Liver (tissue), 3 donors: ENCODE data around the gene YIPF3.

Experiments used
- GABPA ChIP-seq, 2 donors: IDR thresholded peaks in 1 of 2; conservative IDR thresholded peaks in 1 of 2; 2 replicates each; pipeline ENCODE4 v1.6.1; 2016; ENCODE audit warnings: antibody characterized with exemption in 2 of 2, mild to moderate bottlenecking in 1 of 2, moderate library complexity in 1 of 2
- JUND ChIP-seq, 2 donors: IDR thresholded peaks; 2 replicates each; pipeline ENCODE4 v1.6.1; 2016; ENCODE audit warnings: antibody characterized with exemption in 2 of 2
- RAD21 ChIP-seq, 2 donors: IDR thresholded peaks; 2 replicates each; pipeline ENCODE4 v1.6.1; 2016; ENCODE audit warnings: antibody characterized with exemption in 2 of 2, mild to moderate bottlenecking in 2 of 2
- TF ChIP-seq, protein P1 (sequence below): fragments of 150-350 bp; IDR thresholded peaks from 2 replicates; pipeline ENCODE4 v1.5.1; 2017; ENCODE audit warnings: improper control_type of control experiment, low read depth, low read length; ENCODE audit not compliant: missing input control
- donor health status: healthy.
- donor health status: healthy.

DNA sequence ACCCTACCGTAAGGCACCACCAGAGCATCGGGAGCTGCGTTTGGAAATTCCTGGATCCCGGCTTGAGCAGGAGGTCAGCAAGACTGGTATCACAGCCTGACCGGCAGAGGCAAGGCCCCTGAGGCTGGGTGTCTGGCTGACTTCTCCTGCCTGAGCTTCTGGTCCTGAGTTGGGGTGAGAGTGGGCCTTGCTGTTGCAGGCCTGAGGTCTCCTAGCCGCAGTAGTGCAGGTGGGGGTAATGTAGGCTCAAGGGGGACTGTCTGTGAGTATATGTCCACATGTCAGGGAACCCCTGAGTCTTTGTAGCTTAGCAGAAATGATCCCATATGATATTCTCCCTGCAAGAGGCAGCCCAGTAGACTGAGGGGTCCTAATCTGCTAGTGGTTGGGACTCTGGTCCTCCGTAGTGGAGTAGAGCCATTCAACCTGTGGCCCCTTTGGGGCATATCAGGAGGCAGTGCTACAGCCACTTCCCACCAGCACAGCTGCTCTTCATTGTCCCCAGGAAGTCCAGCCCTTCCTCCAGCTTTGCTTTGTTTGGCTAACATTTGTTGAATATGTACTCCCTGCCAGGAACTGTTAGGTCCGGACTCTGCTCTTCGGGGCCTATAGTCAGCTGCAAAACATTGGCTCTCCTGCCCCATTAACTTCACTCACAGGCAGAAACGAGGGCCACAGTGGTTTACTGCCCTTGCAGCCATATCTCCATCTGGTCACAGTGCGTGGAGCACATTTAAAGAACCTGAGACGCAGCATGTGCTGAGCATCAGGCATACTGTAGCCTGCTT lies 17.5 kb downstream of the YIPF3 start:
- TF ChIP-seq, protein P1, sequence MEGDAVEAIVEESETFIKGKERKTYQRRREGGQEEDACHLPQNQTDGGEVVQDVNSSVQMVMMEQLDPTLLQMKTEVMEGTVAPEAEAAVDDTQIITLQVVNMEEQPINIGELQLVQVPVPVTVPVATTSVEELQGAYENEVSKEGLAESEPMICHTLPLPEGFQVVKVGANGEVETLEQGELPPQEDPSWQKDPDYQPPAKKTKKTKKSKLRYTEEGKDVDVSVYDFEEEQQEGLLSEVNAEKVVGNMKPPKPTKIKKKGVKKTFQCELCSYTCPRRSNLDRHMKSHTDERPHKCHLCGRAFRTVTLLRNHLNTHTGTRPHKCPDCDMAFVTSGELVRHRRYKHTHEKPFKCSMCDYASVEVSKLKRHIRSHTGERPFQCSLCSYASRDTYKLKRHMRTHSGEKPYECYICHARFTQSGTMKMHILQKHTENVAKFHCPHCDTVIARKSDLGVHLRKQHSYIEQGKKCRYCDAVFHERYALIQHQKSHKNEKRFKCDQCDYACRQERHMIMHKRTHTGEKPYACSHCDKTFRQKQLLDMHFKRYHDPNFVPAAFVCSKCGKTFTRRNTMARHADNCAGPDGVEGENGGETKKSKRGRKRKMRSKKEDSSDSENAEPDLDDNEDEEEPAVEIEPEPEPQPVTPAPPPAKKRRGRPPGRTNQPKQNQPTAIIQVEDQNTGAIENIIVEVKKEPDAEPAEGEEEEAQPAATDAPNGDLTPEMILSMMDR: no peak
- TF ChIP-seq GABPA (IDR thresholded peaks at IDR 0.05 in 1 of 2, conservative IDR thresholded peaks at IDR 0.05 in 1 of 2): peak in 1 of 2 donors; percentile 60
- TF ChIP-seq JUND (IDR thresholded peaks at IDR 0.05): no peak
- TF ChIP-seq RAD21 (IDR thresholded peaks at IDR 0.05): peak in 1 of 2 donors; percentile 56
